Mononuclear cell (primary cell): ENCODE data around the gene GPR15. TPM values are rescaled to one million over a fixed set of nuclear protein-coding genes. Genes with fewer than 3 reads are reported as not detected.

Source experiments
- H3K27me3 ChIP-seq: 2 replicates; pipeline ENCODE4 v1.6.0; 2011; ENCODE audit warnings: low read length, control low read depth; ENCODE audit not compliant: insufficient read depth
- H3K4me1 ChIP-seq: 2 replicates; pipeline ENCODE4 v1.5.1; 2011; ENCODE audit warnings: mild to moderate bottlenecking, low read length, control low read depth; ENCODE audit not compliant: insufficient read depth
- H3K4me3 ChIP-seq: 2 replicates; pipeline ENCODE4 v1.5.1; 2011; ENCODE audit warnings: mild to moderate bottlenecking, low read length, moderate library complexity
- H3K9me3 ChIP-seq: 2 replicates; pipeline ENCODE4 v1.5.1; 2011; ENCODE audit warnings: low read depth, mild to moderate bottlenecking, control low read depth, low read length
- total RNA-seq: library from RNA; depleted of rRNA; stranded (reverse); fragments of >200 nt; gene quantifications from one replicate; pipeline ENCODE4 v1.2.3, GENCODE V29; 2012

GPR15 gene
- total RNA-seq, 1 donor: 40.1 TPM

DNA sequence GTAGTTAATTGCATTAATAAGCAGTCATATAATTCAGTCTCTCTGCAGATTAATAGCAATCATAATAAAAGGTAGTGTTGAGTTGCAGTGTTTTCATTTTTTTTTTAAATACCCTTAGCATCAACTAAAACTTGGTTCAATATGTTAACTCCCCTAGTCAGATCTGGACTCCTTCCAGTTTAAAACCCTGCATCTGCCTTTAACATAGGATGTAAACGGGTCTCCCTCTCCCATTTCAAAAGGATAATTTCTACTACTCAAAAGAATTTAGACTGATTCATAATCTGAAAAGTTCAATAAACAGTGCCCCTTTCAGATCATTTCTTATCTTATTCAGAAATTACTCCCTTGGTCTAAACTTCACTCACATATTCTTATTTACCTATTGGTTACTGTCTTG lies 50.3 kb downstream of the GPR15 start:
- Histone ChIP-seq H3K9me3 (no peaks in the 10 kb centered on the region), H3K27me3 (no peaks in the 10 kb centered on the region), H3K4me3 (no peak overlapping the region), H3K4me1 (peaks cover 7% of the 10 kb centered on the region)

DNA sequence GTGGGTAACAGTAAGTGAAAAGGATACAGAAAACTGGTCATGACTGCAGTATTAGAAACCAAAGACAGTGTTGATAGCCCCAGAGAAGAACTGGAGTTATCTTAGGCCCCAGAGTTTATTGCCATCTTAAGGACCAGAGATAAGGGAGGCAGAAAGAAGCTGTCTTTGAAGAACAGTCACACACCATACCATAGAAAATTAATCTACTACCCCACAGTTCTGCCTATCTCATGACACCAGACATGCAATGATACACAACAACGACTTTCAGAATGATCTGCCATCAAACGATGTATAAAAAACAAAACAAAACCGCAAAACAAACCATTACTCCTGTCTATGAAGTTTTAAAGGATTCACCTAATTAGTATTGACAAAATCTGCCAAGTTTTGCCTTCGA lies 52.0 kb downstream of the GPR15 start:
- Histone ChIP-seq H3K9me3 (no peaks in the 10 kb centered on the region), H3K27me3 (no peaks in the 10 kb centered on the region), H3K4me3 (no peak overlapping the region), H3K4me1 (peaks cover 12% of the 10 kb centered on the region)

Other genes starting within 250 kb of the GPR15 start
- gene OR5H2, start 249.5 kb upstream of the GPR15 start, total RNA-seq: not detected
- gene OR5K4, start 178.1 kb upstream of the GPR15 start, total RNA-seq: not detected
- gene OR5K3, start 141.3 kb upstream of the GPR15 start, total RNA-seq: 0.10 TPM
- not detected for gene OR5K1, start 68.8 kb upstream of the GPR15 start, total RNA-seq
- not detected for gene OR5K2, start 34.3 kb upstream of the GPR15 start, total RNA-seq
- 187 TPM for gene CLDND1, start 9.1 kb upstream of the GPR15 start, total RNA-seq
- 7.0 TPM for gene CPOX, start 61.6 kb downstream of the GPR15 start, total RNA-seq
- gene ST3GAL6, start 231.4 kb downstream of the GPR15 start, total RNA-seq: 5.5 TPM